RWPE2 (cell line): Measurements from ENCODE around the gene PLA2G4C.

ENCODE experiments used
- ATAC-seq: fragments of 200-7000 bp; cut with Tn5 transposase; 3 replicates; pipeline ENCODE4 v1.9.1; 2021; ENCODE audit warnings: low read depth
- DNase-seq: peaks from one replicate; pipeline ENCODE4 v3.0.0-alpha.2; 2020; ENCODE audit warnings: low spot score
- H3K27ac ChIP-seq: fragments of 450-650 bp; 2 replicates; pipeline ENCODE4 v1.5.1; 2017; ENCODE audit warnings: mild to moderate bottlenecking; ENCODE audit not compliant: poor library complexity, severe bottlenecking
- H3K27me3 ChIP-seq: fragments of 250-450 bp; sonication (Bioruptor Pico); 2 replicates; pipeline ENCODE4 v1.5.1; 2021; ENCODE audit warnings: mild to moderate bottlenecking, moderate library complexity; ENCODE audit not compliant: insufficient read depth, poor library complexity, severe bottlenecking
- H3K36me3 ChIP-seq: fragments of 250-450 bp; sonication (Bioruptor Pico); 2 replicates; pipeline ENCODE4 v1.5.1; 2020; ENCODE audit warnings: low read depth, mild to moderate bottlenecking, moderate library complexity
- H3K4me1 ChIP-seq: fragments of 250-450 bp; sonication (Bioruptor Pico); 2 replicates; pipeline ENCODE4 v1.5.1; 2021; ENCODE audit warnings: mild to moderate bottlenecking, moderate library complexity; ENCODE audit not compliant: insufficient read depth, poor library complexity, severe bottlenecking
- H3K4me3 ChIP-seq: fragments of 250-450 bp; sonication (Bioruptor Pico); 2 replicates; pipeline ENCODE4 v1.5.1; 2021; ENCODE audit warnings: mild to moderate bottlenecking, moderate library complexity; ENCODE audit not compliant: severe bottlenecking
- H3K9me3 ChIP-seq: fragments of 250-450 bp; sonication (Bioruptor Pico); 2 replicates; pipeline ENCODE4 v1.5.1; 2021; ENCODE audit warnings: mild to moderate bottlenecking, moderate library complexity; ENCODE audit not compliant: severe bottlenecking
- CTCF ChIP-seq: fragments of 450-650 bp; IDR thresholded peaks from one replicate; pipeline ENCODE4 v1.5.1; 2017; ENCODE audit warnings: mild to moderate bottlenecking, moderate library complexity; ENCODE audit not compliant: poor library complexity, severe bottlenecking

The PLA2G4C gene

GRCh38 chr19:48061401-48062344, 48.9 kb downstream of the PLA2G4C start:
- ATAC-seq (no peak), DNase-seq (no peak)
- no peak for TF ChIP-seq CTCF
- H3K36me3 ChIP-seq = no peaks in the 10 kb centered on the region
- H3K4me1 ChIP-seq = no peaks in the 10 kb centered on the region
- H3K4me3 ChIP-seq = no peak overlapping the region
- no peak overlapping the region for H3K27ac ChIP-seq
- H3K9me3 ChIP-seq = peaks cover 2% of the 10 kb centered on the region
- H3K27me3 ChIP-seq = no peaks in the 10 kb centered on the region

- Histone ChIP-seq H3K9me3 (peaks cover 2% of the 10 kb centered on the region), H3K27ac (no peak overlapping the region), H3K4me3 (no peak overlapping the region), H3K4me1 (no peaks in the 10 kb centered on the region), H3K27me3 (no peaks in the 10 kb centered on the region), H3K36me3 (no peaks in the 10 kb centered on the region)
- TF ChIP-seq CTCF = no peak
- DNase-seq (no peak), ATAC-seq (no peak)
These were observed 50.2 kb downstream of the PLA2G4C start for GRCh38 chr19:48060381-48060780.

DNA sequence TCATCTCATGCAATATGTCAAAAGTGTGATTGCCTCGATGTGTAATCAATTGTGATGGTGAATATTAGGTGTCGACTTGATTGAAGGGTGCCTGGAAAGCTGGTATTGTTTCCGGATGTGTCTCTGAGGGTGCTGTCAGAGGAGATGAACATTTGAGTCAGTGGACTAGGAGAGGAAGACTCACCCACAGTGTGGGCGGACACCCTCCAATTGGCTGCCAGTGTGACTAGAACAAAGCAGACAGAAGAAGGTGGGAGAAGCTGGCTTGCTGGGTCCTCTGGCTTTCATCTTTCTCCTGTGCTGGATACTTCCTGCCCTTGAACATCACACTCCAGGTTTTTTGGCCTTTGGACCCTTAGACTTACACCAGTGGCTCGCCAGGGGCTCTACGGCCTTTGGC, 51.3 kb downstream of the PLA2G4C start:
- Histone ChIP-seq H3K27me3 (no peaks in the 10 kb centered on the region), H3K4me3 (no peak overlapping the region), H3K9me3 (peaks cover 2% of the 10 kb centered on the region), H3K4me1 (no peaks in the 10 kb centered on the region), H3K27ac (no peak overlapping the region), H3K36me3 (no peaks in the 10 kb centered on the region)
- ATAC-seq (no peak), DNase-seq (no peak)
- TF ChIP-seq CTCF = no peak

DNA sequence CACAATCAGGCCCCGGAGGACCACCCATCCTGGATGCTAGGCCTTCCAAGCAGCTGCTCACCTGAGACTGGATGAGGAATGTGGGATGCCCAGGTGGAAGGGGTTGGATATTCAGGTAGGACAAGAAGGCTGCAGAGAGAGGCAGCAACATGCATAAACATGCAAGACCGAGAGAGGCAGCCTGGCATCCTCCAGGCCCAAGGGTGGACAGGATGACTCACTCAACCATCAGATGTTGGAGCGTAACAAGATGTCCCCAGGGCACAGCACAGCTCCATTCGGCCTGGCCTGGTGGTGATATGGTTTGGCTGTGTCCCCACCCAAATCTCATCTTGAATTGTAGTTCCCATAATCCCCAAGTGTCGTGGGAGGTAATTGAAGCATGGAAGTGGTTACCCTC, 56.8 kb downstream of the PLA2G4C start:
- Histone ChIP-seq H3K36me3 (no peaks in the 10 kb centered on the region), H3K4me1 (no peaks in the 10 kb centered on the region), H3K9me3 (no peaks in the 10 kb centered on the region), H3K27ac (no peak overlapping the region), H3K4me3 (no peak overlapping the region), H3K27me3 (no peaks in the 10 kb centered on the region)
- DNase-seq (peak; percentile 63), ATAC-seq (peak; percentile 76)
- no peak for TF ChIP-seq CTCF

GRCh38 chr19:48053076-48053475, 57.5 kb downstream of the PLA2G4C start:
- no peaks in the 10 kb centered on the region for H3K9me3 ChIP-seq
- no peak overlapping the region for H3K4me3 ChIP-seq
- no peak for TF ChIP-seq CTCF
- H3K27me3 ChIP-seq = no peaks in the 10 kb centered on the region
- ATAC-seq (no peak), DNase-seq (no peak)
- no peaks in the 10 kb centered on the region for H3K4me1 ChIP-seq
- no peaks in the 10 kb centered on the region for H3K36me3 ChIP-seq
- H3K27ac ChIP-seq = no peak overlapping the region
